BJ (cell line): Measurements from ENCODE around the gene KLHDC7B. TPM values are rescaled to one million over a fixed set of nuclear protein-coding genes. Genes with fewer than 3 reads are reported as not detected.

ENCODE experiments used
- CTCF ChIA-PET: fragments of 350-600 bp; formaldehyde crosslinking; extraction: SDS; loops from one replicate; lab custom pipeline; 2021; ENCODE audit warnings: antibody characterized with exemption, inconsistent platforms; lab: Yijun Ruan, JAX
- POLR2A ChIA-PET: fragments of 300-600 bp; sonication (Branson Sonifier 250); formaldehyde crosslinking; extraction: SDS; loops from one replicate; lab custom pipeline; 2021; ENCODE audit warnings: antibody characterized with exemption; lab: Charles Lee
- DNase-seq: peaks from one replicate; pipeline ENCODE4 v3.0.0-alpha.2; 2011; ENCODE audit warnings: low read depth
- H3K27me3 ChIP-seq: 2 replicates; pipeline ENCODE4 v1.6.0; 2011; ENCODE audit warnings: low read length; ENCODE audit not compliant: control insufficient read depth, insufficient read depth
- H3K36me3 ChIP-seq: 2 replicates; pipeline ENCODE4 v1.5.1; 2011; ENCODE audit warnings: low read length; ENCODE audit not compliant: control insufficient read depth, insufficient read depth
- H3K4me3 ChIP-seq: 2 replicates; pipeline ENCODE4 v1.5.1; 2011; ENCODE audit warnings: low read depth, mild to moderate bottlenecking, control low read depth, low read length
- polyA plus RNA-seq: library from polyadenylated mRNA; depleted of rRNA; stranded (reverse); fragments of >200 nt; gene quantifications from 2 replicates; pipeline ENCODE4 v1.2.3, GENCODE V29; 2011
- TF ChIP-seq, protein P1 (sequence below): IDR thresholded peaks from 2 replicates; pipeline ENCODE4 v1.5.1; 2011; ENCODE audit warnings: low read depth, mild to moderate bottlenecking, control low read depth, inconsistent platforms, low read length, moderate library complexity; ENCODE audit not compliant: insufficient read depth

The KLHDC7B gene
- polyA plus RNA-seq, 1 experiment, result 0.34 TPM

DNA sequence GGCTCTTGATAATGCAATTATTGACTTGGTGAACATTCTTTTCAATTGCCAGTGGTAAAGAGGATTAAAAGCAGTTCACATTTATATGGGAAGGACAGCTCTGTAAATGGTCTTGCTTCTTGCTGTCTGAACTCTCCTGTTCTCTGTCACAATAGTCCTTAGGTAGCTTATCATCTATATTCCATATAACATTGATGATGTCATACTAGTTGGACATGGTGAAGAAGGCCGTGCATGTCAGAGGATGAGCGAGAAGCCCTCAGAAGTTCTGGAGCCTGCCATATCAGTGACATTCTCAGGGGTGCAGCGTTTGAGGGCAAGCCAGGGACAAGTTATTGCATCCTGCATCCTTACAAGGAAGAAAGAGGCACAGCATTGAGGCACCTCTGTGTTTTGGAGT is 39.5 kb downstream of the KLHDC7B start:
- POLR2A ChIA-PET, result no interaction called here
- DNase-seq, result no peak

DNA sequence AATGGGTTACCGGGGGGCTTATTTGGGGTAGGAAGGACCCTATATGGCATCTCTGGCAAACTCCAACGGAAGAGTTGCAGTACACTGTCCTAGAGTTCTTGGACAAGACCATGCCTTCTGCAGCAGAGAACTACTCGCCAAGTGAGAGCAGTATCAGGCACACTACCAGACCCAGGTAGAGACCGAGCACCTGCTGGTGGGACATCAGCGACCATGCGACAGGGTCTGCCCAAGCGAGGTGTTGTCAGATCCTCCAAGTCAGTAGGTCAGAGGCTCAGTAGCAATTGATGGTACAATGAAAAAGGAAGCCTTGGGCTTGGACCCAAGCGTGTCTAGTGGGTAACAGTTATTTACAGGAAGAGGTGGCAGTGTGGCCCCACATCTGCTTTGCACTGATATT is 40.1 kb downstream of the KLHDC7B start:
- ChIA-PET POLR2A (no interaction called here), CTCF (interaction anchor here (0.9 kb wide), 1 partner anchor 10 kb away, joined by 3 read pairs; no protein-coding TSS in a partner anchor)
- no peaks in the 10 kb centered on the region for H3K27me3 ChIP-seq
- TF ChIP-seq, protein P1, sequence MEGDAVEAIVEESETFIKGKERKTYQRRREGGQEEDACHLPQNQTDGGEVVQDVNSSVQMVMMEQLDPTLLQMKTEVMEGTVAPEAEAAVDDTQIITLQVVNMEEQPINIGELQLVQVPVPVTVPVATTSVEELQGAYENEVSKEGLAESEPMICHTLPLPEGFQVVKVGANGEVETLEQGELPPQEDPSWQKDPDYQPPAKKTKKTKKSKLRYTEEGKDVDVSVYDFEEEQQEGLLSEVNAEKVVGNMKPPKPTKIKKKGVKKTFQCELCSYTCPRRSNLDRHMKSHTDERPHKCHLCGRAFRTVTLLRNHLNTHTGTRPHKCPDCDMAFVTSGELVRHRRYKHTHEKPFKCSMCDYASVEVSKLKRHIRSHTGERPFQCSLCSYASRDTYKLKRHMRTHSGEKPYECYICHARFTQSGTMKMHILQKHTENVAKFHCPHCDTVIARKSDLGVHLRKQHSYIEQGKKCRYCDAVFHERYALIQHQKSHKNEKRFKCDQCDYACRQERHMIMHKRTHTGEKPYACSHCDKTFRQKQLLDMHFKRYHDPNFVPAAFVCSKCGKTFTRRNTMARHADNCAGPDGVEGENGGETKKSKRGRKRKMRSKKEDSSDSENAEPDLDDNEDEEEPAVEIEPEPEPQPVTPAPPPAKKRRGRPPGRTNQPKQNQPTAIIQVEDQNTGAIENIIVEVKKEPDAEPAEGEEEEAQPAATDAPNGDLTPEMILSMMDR, result no peak
- no peak overlapping the region for H3K4me3 ChIP-seq
- no peaks in the 10 kb centered on the region for H3K36me3 ChIP-seq
- no peak for DNase-seq

More for the DNA sequence above, 39.5 kb downstream of the KLHDC7B start:
- CTCF ChIA-PET, result interaction anchor here (0.9 kb wide), 1 partner anchor 10 kb away, joined by 3 read pairs; no protein-coding TSS in a partner anchor
- Histone ChIP-seq H3K36me3 (peaks cover under 1% of the 10 kb centered on the region; the same call in 1 of the 2 replicates), H3K4me3 (no peak overlapping the region), H3K27me3 (no peaks in the 10 kb centered on the region)
- TF ChIP-seq, protein P1, result no peak

GRCh38 chr22:50586416-50586815 is 40.7 kb downstream of the KLHDC7B start:
- ChIA-PET POLR2A (no interaction called here), CTCF (interaction anchor here (1.8 kb wide), 1 partner anchor 11 kb away, joined by 4 read pairs; no protein-coding TSS in a partner anchor)
- TF ChIP-seq, protein P1, result no peak
- Histone ChIP-seq H3K4me3 (no peak overlapping the region), H3K36me3 (no peaks in the 10 kb centered on the region), H3K27me3 (no peaks in the 10 kb centered on the region)
- DNase-seq, result no peak

DNA sequence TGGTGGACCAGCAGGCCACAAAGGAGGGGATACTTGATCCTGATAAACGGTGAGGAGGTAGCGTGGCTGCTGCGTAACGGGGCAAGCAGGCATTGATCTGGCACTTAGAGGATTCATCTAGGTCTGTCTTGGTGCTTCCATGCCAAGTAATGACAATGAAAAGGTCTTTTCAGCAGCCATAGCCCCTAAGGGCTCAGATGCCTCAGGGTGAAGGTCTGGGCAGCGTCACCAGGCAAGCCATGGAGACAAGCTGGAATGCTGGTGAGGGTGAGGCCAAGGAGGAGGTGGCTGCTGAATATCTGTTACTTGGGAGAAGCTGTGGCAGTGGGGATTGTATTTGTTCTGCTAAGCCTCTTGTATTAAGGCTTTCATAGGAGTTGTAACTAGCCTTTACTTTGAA is 41.7 kb downstream of the KLHDC7B start:
- H3K27me3 ChIP-seq, result no peaks in the 10 kb centered on the region
- ChIA-PET POLR2A (no interaction called here), CTCF (interaction anchor here (1.3 to 1.8 kb wide), 2 partner anchors 12 to 25 kb away, joined by 4 read pairs; partner anchors contain the start of gene SYCE3)
- no peaks in the 10 kb centered on the region for H3K36me3 ChIP-seq
- DNase-seq, result no peak
- no peak overlapping the region for H3K4me3 ChIP-seq
- TF ChIP-seq, protein P1, result no peak

- no peak for DNase-seq
- CTCF ChIA-PET, result no interaction called here
- Histone ChIP-seq H3K36me3 (no peaks in the 10 kb centered on the region), H3K4me3 (no peak overlapping the region), H3K27me3 (peaks cover 2% of the 10 kb centered on the region)
- TF ChIP-seq, protein P1, result no peak
- POLR2A ChIA-PET, result no interaction called here
Observed at GRCh38 chr22:50595189-50595588, 49.5 kb downstream of the KLHDC7B start.
